ENCODE data around the gene LRRFIP2. TPM values are rescaled to one million over a fixed set of nuclear protein-coding genes. Genes with fewer than 3 reads are reported as not detected.

LRRFIP2 gene
- total and polyA plus RNA-seq, 2 donors (not counting 1 experiment from before 2014, with no cell fraction given), result 83.7 to 149 TPM

- TF ChIP-seq EZH2 (IDR thresholded peaks at IDR 0.05; ENCODE audit: low read length, missing control alignments), result no peak
- no peak for TF ChIP-seq CTCF (conservative IDR thresholded peaks at IDR 0.05 in 1 of 2, IDR thresholded peaks at IDR 0.05 in 1 of 2; ENCODE audit: low read depth in 1 of 2, low read length in 2 of 2)
- Histone ChIP-seq H3K36me3 (ENCODE audit: control insufficient read depth, insufficient read depth, low read length) (no peaks in the 10 kb centered on the region), H3K4me1 (ENCODE audit: control insufficient read depth, extremely low read depth, insufficient read depth, low read length) (peaks cover 16% of the 10 kb centered on the region), H3K27ac (ENCODE audit: insufficient read depth, low read length) (no peak overlapping the region), H2AFZ (ENCODE audit: low read length) (no peak overlapping the region), H3K4me2 (ENCODE audit: extremely low read depth, insufficient read depth, low read length) (no peak overlapping the region), H3K9ac (ENCODE audit: insufficient read depth, low read length) (no peak overlapping the region), H4K20me1 (ENCODE audit: control insufficient read depth, extremely low read depth, insufficient read depth, low read length) (no peaks in the 10 kb centered on the region), H3K4me3 (replicated peaks in 1 of 4; ENCODE audit: control extremely low read depth in 1 of 4, insufficient read depth in 1 of 4, low read depth in 3 of 4, low read length in 4 of 4) (no peak overlapping the region), H3K27me3 (ENCODE audit: control insufficient read depth, insufficient read depth, low read length) (no peaks in the 10 kb centered on the region), H3K79me2 (ENCODE audit: control insufficient read depth, insufficient read depth, low read length) (no peaks in the 10 kb centered on the region), H3K9me3 (ENCODE audit: control insufficient read depth, insufficient read depth, low read depth, low read length) (no peaks in the 10 kb centered on the region)
- DNase-seq (ENCODE audit: low read depth in 2 of 2), result no peak
Measured at GRCh38 chr3:37194533-37194932, 20.2 kb upstream of the LRRFIP2 start.

GRCh38 chr3:37190667-37191066 is 16.3 kb upstream of the LRRFIP2 start:
- TF ChIP-seq CTCF (conservative IDR thresholded peaks at IDR 0.05 in 1 of 2, IDR thresholded peaks at IDR 0.05 in 1 of 2; ENCODE audit: low read depth in 1 of 2, low read length in 2 of 2), result no peak
- no peak for TF ChIP-seq EZH2 (IDR thresholded peaks at IDR 0.05; ENCODE audit: low read length, missing control alignments)
- Histone ChIP-seq H2AFZ (ENCODE audit: low read length) (no peak overlapping the region), H3K36me3 (ENCODE audit: control insufficient read depth, insufficient read depth, low read length) (no peaks in the 10 kb centered on the region)

DNA sequence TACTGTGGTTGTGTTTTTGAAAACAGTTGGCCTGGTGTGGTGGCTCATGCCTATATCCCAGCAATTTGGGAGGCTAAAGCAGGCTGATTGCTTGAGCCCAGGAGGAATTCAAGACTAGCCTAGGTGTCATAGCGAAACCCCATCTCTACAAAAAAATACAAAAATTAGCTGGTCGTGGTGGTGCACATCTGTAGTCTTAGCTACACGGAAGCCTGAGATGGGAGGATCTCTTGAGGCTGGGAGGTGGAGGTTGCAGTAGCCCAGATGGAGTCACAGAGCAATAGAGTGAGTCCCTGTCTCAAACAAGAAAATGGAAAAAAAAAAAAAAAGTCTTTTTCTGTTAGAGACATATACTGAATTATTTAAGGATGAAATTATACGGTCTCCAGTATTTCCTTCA is 14.7 kb upstream of the LRRFIP2 start:
- no peaks in the 10 kb centered on the region for H4K20me1 ChIP-seq (ENCODE audit: control insufficient read depth, extremely low read depth, insufficient read depth, low read length)
- H3K27me3 ChIP-seq (ENCODE audit: control insufficient read depth, insufficient read depth, low read length), result no peaks in the 10 kb centered on the region
- H2AFZ ChIP-seq (ENCODE audit: low read length), result no peak overlapping the region
- H3K36me3 ChIP-seq (ENCODE audit: control insufficient read depth, insufficient read depth, low read length), result no peaks in the 10 kb centered on the region
- DNase-seq (ENCODE audit: low read depth in 2 of 2), result no peak
- H3K4me1 ChIP-seq (ENCODE audit: control insufficient read depth, extremely low read depth, insufficient read depth, low read length), result peaks cover 8% of the 10 kb centered on the region
- no peaks in the 10 kb centered on the region for H3K79me2 ChIP-seq (ENCODE audit: control insufficient read depth, insufficient read depth, low read length)
- no peak overlapping the region for H3K9ac ChIP-seq (ENCODE audit: insufficient read depth, low read length)
- TF ChIP-seq EZH2 (IDR thresholded peaks at IDR 0.05; ENCODE audit: low read length, missing control alignments) (no peak), CTCF (conservative IDR thresholded peaks at IDR 0.05 in 1 of 2, IDR thresholded peaks at IDR 0.05 in 1 of 2; ENCODE audit: low read depth in 1 of 2, low read length in 2 of 2) (no peak)
- no peak overlapping the region for H3K27ac ChIP-seq (ENCODE audit: insufficient read depth, low read length)
- H3K9me3 ChIP-seq (ENCODE audit: control insufficient read depth, insufficient read depth, low read depth, low read length), result no peaks in the 10 kb centered on the region
- no peak overlapping the region for H3K4me2 ChIP-seq (ENCODE audit: extremely low read depth, insufficient read depth, low read length)
- H3K4me3 ChIP-seq (replicated peaks in 1 of 4; ENCODE audit: control extremely low read depth in 1 of 4, insufficient read depth in 1 of 4, low read depth in 3 of 4, low read length in 4 of 4), result no peak overlapping the region

More at GRCh38 chr3:37190667-37191066, 16.3 kb upstream of the LRRFIP2 start:
- H3K4me2 ChIP-seq (ENCODE audit: extremely low read depth, insufficient read depth, low read length), result no peak overlapping the region
- no peaks in the 10 kb centered on the region for H3K79me2 ChIP-seq (ENCODE audit: control insufficient read depth, insufficient read depth, low read length)
- no peak overlapping the region for H3K27ac ChIP-seq (ENCODE audit: insufficient read depth, low read length)
- no peaks in the 10 kb centered on the region for H4K20me1 ChIP-seq (ENCODE audit: control insufficient read depth, extremely low read depth, insufficient read depth, low read length)
- H3K9ac ChIP-seq (ENCODE audit: insufficient read depth, low read length), result no peak overlapping the region
- no peak overlapping the region for H3K4me3 ChIP-seq (replicated peaks in 1 of 4; ENCODE audit: control extremely low read depth in 1 of 4, insufficient read depth in 1 of 4, low read depth in 3 of 4, low read length in 4 of 4)
- no peaks in the 10 kb centered on the region for H3K4me1 ChIP-seq (ENCODE audit: control insufficient read depth, extremely low read depth, insufficient read depth, low read length)
- DNase-seq (ENCODE audit: low read depth in 2 of 2), result no peak
- H3K9me3 ChIP-seq (ENCODE audit: control insufficient read depth, insufficient read depth, low read depth, low read length), result no peaks in the 10 kb centered on the region
- no peaks in the 10 kb centered on the region for H3K27me3 ChIP-seq (ENCODE audit: control insufficient read depth, insufficient read depth, low read length)

All from fibroblast of lung (primary cell).